ENCODE results near the gene SDC4. TPM values are rescaled to one million over a fixed set of nuclear protein-coding genes. Genes with fewer than 3 reads are reported as not detected.

The SDC4 gene
- total RNA-seq = 100 to 1,000 TPM; 123 to 266 TPM

DNA sequence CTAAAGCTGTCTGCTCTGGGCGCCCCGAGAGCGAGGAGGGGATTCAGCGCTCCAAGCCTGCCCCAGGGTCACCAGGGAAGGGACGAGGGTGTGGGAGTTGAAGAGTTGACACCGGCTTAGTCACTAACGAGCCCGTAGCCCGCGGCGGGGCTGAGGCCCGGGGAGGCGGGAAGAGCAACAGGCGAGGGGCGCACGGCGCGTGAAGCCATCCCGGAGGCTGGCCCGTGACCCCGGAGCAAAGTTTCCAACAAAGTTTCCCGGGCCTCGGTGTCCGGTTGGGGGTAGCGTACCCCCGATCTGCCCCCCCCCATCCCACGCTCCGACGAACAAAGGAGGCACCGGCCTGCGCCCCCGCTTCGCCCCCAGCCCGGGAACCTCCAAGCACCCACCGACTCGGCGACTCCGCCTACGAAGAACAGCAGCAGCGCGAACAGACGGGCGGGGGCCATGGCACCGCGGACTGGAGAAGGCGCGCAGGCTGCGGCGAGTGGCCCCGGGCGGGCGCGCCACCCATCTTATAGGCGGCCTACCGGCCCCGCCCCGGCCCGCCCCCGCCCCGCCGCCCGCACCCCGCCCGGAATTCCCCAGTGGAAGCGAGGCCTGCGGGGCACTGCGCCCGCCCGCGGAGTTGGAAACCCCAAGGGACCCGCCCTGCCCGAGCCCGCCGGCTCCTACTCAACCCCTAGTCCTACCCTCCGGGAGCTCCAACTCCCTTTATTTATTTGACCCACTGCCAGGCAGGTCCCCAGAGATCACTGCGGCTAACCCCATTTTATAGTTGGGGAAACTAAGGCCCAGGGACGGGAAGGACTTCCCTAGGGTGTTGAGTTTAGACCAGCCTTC, at the start of gene SDC4:
Gene SDC4 (minus strand): TSS at position 489 of the 843 bp plus-strand sequence. CDS start 40 bp downstream, at position 449.
- Histone ChIP-seq H3K4me1 (replicated peaks) (peaks cover 10% of the 10 kb centered on the region), H3K27me3 (replicated peaks; ENCODE audit: insufficient read depth) (no peaks in the 10 kb centered on the region), H3K4me3 (peak within 1 kb of the TSS; percentile 76), H3K9me3 (no peaks in the 10 kb centered on the region), H3K36me3 (no peaks in the 10 kb centered on the region), H3K27ac (peak within 1 kb of the TSS; percentile 92 to 94)
- 2% methylated on average over 66 of the region's 77 CpGs for WGBS
- intact Hi-C loops (cut with DNase I) = no loop called here
- TF ChIP-seq, protein P1, sequence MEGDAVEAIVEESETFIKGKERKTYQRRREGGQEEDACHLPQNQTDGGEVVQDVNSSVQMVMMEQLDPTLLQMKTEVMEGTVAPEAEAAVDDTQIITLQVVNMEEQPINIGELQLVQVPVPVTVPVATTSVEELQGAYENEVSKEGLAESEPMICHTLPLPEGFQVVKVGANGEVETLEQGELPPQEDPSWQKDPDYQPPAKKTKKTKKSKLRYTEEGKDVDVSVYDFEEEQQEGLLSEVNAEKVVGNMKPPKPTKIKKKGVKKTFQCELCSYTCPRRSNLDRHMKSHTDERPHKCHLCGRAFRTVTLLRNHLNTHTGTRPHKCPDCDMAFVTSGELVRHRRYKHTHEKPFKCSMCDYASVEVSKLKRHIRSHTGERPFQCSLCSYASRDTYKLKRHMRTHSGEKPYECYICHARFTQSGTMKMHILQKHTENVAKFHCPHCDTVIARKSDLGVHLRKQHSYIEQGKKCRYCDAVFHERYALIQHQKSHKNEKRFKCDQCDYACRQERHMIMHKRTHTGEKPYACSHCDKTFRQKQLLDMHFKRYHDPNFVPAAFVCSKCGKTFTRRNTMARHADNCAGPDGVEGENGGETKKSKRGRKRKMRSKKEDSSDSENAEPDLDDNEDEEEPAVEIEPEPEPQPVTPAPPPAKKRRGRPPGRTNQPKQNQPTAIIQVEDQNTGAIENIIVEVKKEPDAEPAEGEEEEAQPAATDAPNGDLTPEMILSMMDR (IDR thresholded peaks at IDR 0.05) = no peak
- peak; percentile 88 for TF ChIP-seq POLR2A (IDR thresholded peaks at IDR 0.05)
- TF ChIP-seq POLR2AphosphoS5 (IDR thresholded peaks at IDR 0.05) = peak; percentile 54
- peak; percentile 68 for DNase-seq (ENCODE audit: low spot score)

DNA sequence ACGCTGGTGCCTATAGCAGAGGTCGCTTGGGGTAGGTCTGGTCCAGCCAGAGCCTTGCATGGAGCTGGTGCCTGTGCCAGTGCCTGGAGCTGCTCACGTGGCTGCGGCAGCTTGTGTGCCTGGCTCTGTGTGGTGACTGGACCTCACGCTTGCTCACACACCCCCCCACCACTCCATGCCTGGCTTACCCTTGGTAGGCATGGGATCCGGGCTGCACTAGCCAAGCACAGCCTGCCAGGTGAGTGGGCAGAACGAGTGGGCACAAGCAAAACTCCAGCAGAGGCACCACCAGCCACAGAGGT, 46.8 kb upstream of the SDC4 start:
- DNase-seq (ENCODE audit: low spot score) = no peak
- no peaks in the 10 kb centered on the region for H3K4me1 ChIP-seq (replicated peaks)
- 85% methylated on average over 7 of the region's 7 CpGs for WGBS
- no peak overlapping the region for H3K4me3 ChIP-seq
- TF ChIP-seq, protein P1 (IDR thresholded peaks at IDR 0.05) = no peak
- TF ChIP-seq POLR2A (IDR thresholded peaks at IDR 0.05) (no peak), POLR2AphosphoS5 (IDR thresholded peaks at IDR 0.05) (no peak)
- H3K27ac ChIP-seq = no peak overlapping the region
- H3K9me3 ChIP-seq = no peaks in the 10 kb centered on the region
- no peaks in the 10 kb centered on the region for H3K36me3 ChIP-seq
- intact Hi-C loops (cut with DNase I) = no loop called here
- no peaks in the 10 kb centered on the region for H3K27me3 ChIP-seq (replicated peaks; ENCODE audit: insufficient read depth)

DNA sequence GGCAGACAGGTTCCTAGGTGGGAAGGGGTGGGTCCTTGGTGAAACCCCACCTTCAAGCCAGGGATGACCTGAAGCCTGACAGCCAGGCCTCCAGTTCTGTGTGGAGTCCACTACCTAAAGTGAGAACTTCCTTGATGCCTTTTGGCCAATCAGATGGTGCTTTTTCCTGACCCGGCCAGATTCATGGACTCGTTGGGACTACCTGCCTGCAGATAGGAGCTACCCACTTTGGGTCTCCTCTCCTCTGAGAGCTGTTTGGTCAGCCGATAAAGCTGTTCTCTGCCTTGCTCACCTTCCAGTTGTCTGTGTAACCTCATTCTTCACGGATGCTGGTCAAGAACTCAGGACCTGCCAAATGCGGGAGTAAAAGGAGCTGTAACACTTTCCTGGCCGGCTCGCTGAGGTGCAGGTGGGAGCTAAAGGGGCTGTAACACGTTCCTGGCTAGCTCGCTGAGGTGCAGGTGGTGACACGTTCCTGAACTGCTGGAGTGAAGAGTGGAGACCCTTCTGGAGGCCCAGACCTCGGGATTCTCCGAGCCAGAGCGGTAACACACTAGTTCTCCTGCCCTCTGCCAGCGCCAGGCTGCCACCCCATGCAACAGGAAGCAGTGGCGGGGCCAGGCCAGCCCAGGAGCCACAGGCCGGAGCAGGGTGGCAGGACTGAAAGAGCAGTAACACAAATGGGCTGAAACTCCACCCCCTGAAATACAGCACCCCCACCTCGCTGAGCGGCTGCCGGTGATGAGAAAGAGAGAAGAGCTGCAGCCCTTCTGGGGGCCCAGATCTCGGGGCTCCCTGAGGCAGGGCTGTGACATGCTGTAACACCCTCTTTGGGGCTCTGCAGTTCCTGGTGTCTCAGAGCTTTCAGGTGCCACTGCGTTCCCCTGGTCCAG, 46.2 kb upstream of the SDC4 start:
- no peak overlapping the region for H3K4me3 ChIP-seq
- no peaks in the 10 kb centered on the region for H3K27me3 ChIP-seq (replicated peaks; ENCODE audit: insufficient read depth)
- no peak for DNase-seq (ENCODE audit: low spot score)
- no peak overlapping the region for H3K27ac ChIP-seq
- H3K9me3 ChIP-seq = no peaks in the 10 kb centered on the region
- TF ChIP-seq POLR2AphosphoS5 (IDR thresholded peaks at IDR 0.05) (no peak), POLR2A (IDR thresholded peaks at IDR 0.05) (no peak)
- TF ChIP-seq, protein P1 (IDR thresholded peaks at IDR 0.05) = no peak
- 80% methylated on average over 21 of the region's 21 CpGs for WGBS
- no peaks in the 10 kb centered on the region for H3K4me1 ChIP-seq (replicated peaks)
- intact Hi-C loops (cut with DNase I) = no loop called here
- no peaks in the 10 kb centered on the region for H3K36me3 ChIP-seq

DNA sequence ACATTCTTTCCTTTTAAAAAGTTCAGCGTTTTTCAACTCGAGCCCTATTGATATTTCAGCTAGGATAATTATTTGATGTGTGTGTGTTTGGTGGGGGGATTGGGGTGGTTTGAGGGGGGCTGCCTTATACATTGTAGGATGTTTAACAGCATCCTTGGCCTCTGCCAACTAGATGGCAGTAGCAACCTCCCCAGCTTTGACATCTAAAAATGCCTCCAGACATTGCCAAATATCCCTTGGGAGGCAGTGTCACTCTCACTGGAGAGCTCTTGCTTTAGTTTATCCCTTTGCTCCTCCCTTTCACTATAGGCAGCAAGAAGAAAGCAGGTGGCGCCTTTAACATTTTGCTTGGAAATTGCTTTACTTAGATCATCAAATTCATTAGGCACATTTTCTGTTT, 44.5 kb upstream of the SDC4 start:
- no peaks in the 10 kb centered on the region for H3K9me3 ChIP-seq
- 86% methylated on average over 3 of the region's 3 CpGs for WGBS
- no peaks in the 10 kb centered on the region for H3K4me1 ChIP-seq (replicated peaks)
- H3K36me3 ChIP-seq = no peaks in the 10 kb centered on the region
- no peak overlapping the region for H3K27ac ChIP-seq
- H3K27me3 ChIP-seq (replicated peaks; ENCODE audit: insufficient read depth) = no peaks in the 10 kb centered on the region
- no peak overlapping the region for H3K4me3 ChIP-seq
- DNase-seq (ENCODE audit: low spot score) = no peak
- intact Hi-C loops (cut with DNase I) = no loop called here
- TF ChIP-seq POLR2AphosphoS5 (IDR thresholded peaks at IDR 0.05) = no peak
- TF ChIP-seq, protein P1 (IDR thresholded peaks at IDR 0.05) = no peak
- no peak for TF ChIP-seq POLR2A (IDR thresholded peaks at IDR 0.05)
